C4-2B (cell line): ENCODE measurements around the gene FOXK2.

Experiments used
- CTCF ChIP-seq: fragments of 450-650 bp; conservative IDR thresholded peaks from 2 replicates; pipeline ENCODE4 v1.5.1; 2017; ENCODE audit warnings: mild to moderate bottlenecking
- ZFX ChIP-seq: fragments of 450-650 bp; IDR thresholded peaks from 2 replicates; pipeline ENCODE4 v1.6.1; 2017

DNA sequence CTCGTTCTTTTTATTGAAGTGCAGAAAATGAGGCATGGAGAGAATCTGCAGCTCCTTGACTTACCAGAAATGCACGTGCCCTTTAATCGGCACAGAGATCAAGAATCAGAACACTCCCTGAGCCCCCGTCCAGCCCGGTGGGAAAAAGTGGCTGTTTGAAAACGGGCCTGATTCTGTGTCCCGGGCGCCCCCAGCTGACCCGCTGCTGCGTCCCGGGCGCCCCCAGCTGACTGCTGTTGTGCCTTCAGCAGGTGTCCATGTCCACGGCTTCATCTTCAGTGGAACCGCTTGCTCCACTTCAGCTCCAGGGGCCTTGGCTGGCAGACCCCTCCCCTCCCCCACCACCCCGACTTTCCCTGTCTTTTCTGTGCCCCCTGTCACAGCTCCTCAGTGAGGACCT, 47.8 kb downstream of the FOXK2 start:
- TF ChIP-seq CTCF (no peak), ZFX (no peak)
